Right ventricle myocardium inferior (tissue), 1 donor: ENCODE measurements around the gene ANKRD10. TPM values are rescaled to one million over a fixed set of nuclear protein-coding genes. Genes with fewer than 3 reads are reported as not detected.

Experiments used
- total RNA-seq: library from RNA; stranded (reverse); fragmentation: NEBNext Ultra II Directional; extraction: Animal tissue kit (Norgen Biotek cat#: 25700); gene quantifications from one replicate; pipeline ENCODE4 v1.2.1, GENCODE V29; 2021
- donor health status: DM: no; HTN: yes; CAD: no; lungs with severe emphysema.

The ANKRD10 gene
- total RNA-seq, 1 donor from 2014 or later, result 48.6 TPM

Other genes starting within 250 kb of the ANKRD10 start
- 52.1 TPM for gene CARS2, start 209.0 kb downstream of the ANKRD10 start, total RNA-seq
- gene ING1, start 201.4 kb downstream of the ANKRD10 start, total RNA-seq, result 7.8 TPM
- 50.6 TPM for gene ARHGEF7, start 200.2 kb upstream of the ANKRD10 start, total RNA-seq